Subcutaneous abdominal adipose tissue (tissue), 5 donors: Measurements from ENCODE around the gene LYZL1.
"Not testable (repeated sequence)": the region's sequence is repeated elsewhere in the genome, so short reads cannot be mapped to it uniquely, and the experiment has no call there.

Experiments
- H3K27ac ChIP-seq: one replicate; pipeline ENCODE4 v1.7.0; 2013; ENCODE audit warnings: low read depth, mild to moderate bottlenecking, inconsistent platforms, low read length, moderate library complexity
- H3K27me3 ChIP-seq, 5 donors: one replicate each; pipeline ENCODE4 v1.7.0; 2013; ENCODE audit warnings: low read length in 5 of 5, inconsistent platforms in 1 of 5; ENCODE audit not compliant: control insufficient read depth in 5 of 5, insufficient read depth in 4 of 5
- H3K36me3 ChIP-seq, 5 donors: one replicate each; pipeline ENCODE4 v1.7.0; 2013; ENCODE audit warnings: low read length in 5 of 5; ENCODE audit not compliant: control insufficient read depth in 5 of 5, insufficient read depth in 5 of 5
- H3K4me1 ChIP-seq, 5 donors: one replicate each; pipeline ENCODE4 v1.7.0; 2013; ENCODE audit warnings: low read length in 5 of 5, mild to moderate bottlenecking in 3 of 5, moderate library complexity in 1 of 5; ENCODE audit not compliant: control insufficient read depth in 5 of 5, insufficient read depth in 5 of 5
- H3K4me3 ChIP-seq, 5 donors: one replicate each; pipeline ENCODE4 v1.7.0; 2013; ENCODE audit warnings: low read length in 5 of 5, low read depth in 1 of 5
- H3K9ac ChIP-seq, 5 donors: one replicate each; pipeline ENCODE4 v1.7.0; 2013; ENCODE audit warnings: low read length in 5 of 5, mild to moderate bottlenecking in 4 of 5, moderate library complexity in 3 of 5
- H3K9me3 ChIP-seq, 5 donors: one replicate each; pipeline ENCODE4 v1.7.0; 2013; ENCODE audit warnings: low read length in 5 of 5; ENCODE audit not compliant: control insufficient read depth in 5 of 5
- donor health status: healthy.
- donor health status: healthy.
- donor health status: healthy.
- donor health status: healthy.
- donor health status: healthy.

The LYZL1 gene

DNA sequence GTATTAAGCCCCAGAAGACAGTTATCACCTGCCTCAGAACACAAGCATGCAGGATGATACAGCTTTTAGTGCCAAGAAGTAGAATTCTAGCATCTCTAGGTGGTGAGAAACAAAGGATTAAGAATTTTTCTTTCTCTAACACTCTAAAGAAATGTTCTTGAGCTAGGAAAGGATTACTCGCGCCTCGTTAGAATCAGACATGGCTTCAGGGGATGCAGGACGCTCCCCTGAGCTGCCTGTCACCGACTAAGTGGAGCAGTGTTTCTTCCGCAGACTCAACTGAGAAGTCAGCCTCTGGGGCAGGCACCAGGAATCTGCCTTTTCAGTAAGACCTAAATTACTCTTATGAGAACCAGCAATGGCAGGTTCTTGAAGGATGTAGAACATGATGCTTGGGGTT lies at the start of gene LYZL1:
Gene LYZL1 (plus strand): TSS at position 165 of the 400 bp plus-strand sequence. CDS start 2,798 bp downstream, outside the sequence.
- not testable (repeated sequence) for H3K36me3 ChIP-seq, H3K4me3 ChIP-seq, H3K4me1 ChIP-seq, H3K9ac ChIP-seq, H3K27ac ChIP-seq, H3K27me3 ChIP-seq, H3K9me3 ChIP-seq

DNA sequence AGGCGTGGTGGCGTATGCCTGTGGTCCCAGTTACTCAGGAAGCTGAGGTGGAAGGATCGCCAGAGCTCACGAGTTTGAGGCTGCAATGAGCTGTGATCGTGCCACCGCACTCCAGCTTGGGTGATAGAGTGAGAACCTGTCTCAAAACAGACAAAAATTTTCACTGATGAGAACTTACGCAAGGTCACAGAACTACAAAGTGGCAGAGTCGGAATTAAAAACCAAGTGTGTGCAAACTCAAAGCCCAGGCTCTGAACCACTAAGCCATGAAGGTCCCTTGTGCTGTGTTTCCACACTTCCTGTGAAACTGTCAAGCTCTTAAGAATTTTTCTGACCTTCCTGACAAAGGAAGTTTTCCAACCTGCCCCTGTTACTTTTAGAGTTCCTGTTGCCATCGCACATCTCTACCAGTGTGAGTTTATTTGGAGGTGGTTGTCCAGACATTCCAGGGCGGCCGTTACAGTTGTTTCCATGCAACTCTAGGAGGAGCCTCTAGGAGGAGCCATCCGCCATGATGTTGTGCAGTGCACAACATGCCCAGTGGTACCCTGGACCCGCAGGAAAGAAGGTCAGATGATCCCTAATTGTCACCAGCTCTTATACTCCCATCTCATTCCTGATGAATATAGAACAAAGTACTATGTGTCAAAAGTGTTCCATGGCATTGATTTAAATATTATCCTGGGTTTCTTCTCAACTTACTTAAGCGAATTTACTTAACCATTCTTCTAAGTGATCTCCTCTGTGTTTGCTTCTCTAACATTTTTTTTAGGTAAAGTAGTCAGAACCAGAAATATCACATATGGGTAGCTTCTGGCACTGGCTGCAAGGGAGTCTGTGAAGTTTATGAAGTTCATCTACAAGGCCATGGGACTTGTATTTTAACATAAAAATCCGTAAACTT lies 49.0 kb upstream of the LYZL1 start:
- H3K4me1 ChIP-seq: no peaks in the 10 kb centered on the region
- H3K27ac ChIP-seq: no peak overlapping the region
- peaks cover 0 to 5% (median 0%) of the 10 kb centered on the region in 5 donors for H3K27me3 ChIP-seq
- no peak overlapping the region for H3K4me3 ChIP-seq
- no peaks in the 10 kb centered on the region for H3K36me3 ChIP-seq
- H3K9me3 ChIP-seq: no peaks in the 10 kb centered on the region
- no peak overlapping the region for H3K9ac ChIP-seq

- Histone ChIP-seq H3K9me3 (no peaks in the 10 kb centered on the region), H3K27ac (no peak overlapping the region), H3K9ac (no peak overlapping the region), H3K4me1 (no peaks in the 10 kb centered on the region), H3K4me3 (no peak overlapping the region), H3K36me3 (no peaks in the 10 kb centered on the region), H3K27me3 (peaks cover 0 to 5% (median 0%) of the 10 kb centered on the region in 5 donors)
Measured at GRCh38 chr10:29240986-29241660, 47.7 kb upstream of the LYZL1 start.

GRCh38 chr10:29241925-29242324 lies 46.9 kb upstream of the LYZL1 start:
- no peaks in the 10 kb centered on the region for H3K9me3 ChIP-seq
- no peaks in the 10 kb centered on the region for H3K36me3 ChIP-seq
- no peak overlapping the region for H3K27ac ChIP-seq
- H3K9ac ChIP-seq: no peak overlapping the region
- H3K4me1 ChIP-seq: no peaks in the 10 kb centered on the region
- peaks cover 0 to 5% (median 0%) of the 10 kb centered on the region in 5 donors for H3K27me3 ChIP-seq
- H3K4me3 ChIP-seq: no peak overlapping the region

DNA sequence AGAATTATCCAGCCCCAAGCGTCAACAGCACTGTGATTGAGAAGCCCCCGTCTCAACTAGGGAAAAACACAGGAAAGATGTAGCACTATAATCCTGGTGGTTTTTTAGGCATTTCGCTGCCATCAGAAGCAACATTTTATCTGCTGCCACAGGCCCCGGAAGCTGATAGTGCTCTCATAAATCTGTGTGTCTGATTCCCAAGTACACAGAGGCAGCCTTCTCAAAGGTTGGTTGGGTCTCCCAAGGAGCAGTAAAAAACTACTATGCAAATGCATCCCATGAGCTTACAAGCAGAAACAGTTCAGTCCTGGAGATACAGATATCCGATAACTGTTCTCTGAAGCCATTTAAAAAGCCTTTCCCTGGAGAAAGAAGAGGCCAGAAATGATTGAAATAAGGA lies 45.8 kb upstream of the LYZL1 start:
- no peaks in the 10 kb centered on the region for H3K36me3 ChIP-seq
- no peaks in the 10 kb centered on the region for H3K27me3 ChIP-seq
- no peaks in the 10 kb centered on the region for H3K4me1 ChIP-seq
- no peak overlapping the region for H3K4me3 ChIP-seq
- H3K9ac ChIP-seq: no peak overlapping the region
- no peak overlapping the region for H3K27ac ChIP-seq
- no peaks in the 10 kb centered on the region for H3K9me3 ChIP-seq

GRCh38 chr10:29243750-29244149 lies 45.1 kb upstream of the LYZL1 start:
- no peak overlapping the region for H3K27ac ChIP-seq
- no peak overlapping the region for H3K9ac ChIP-seq
- no peaks in the 10 kb centered on the region for H3K36me3 ChIP-seq
- H3K4me1 ChIP-seq: no peaks in the 10 kb centered on the region
- no peaks in the 10 kb centered on the region for H3K27me3 ChIP-seq
- no peak overlapping the region for H3K4me3 ChIP-seq
- no peaks in the 10 kb centered on the region for H3K9me3 ChIP-seq

DNA sequence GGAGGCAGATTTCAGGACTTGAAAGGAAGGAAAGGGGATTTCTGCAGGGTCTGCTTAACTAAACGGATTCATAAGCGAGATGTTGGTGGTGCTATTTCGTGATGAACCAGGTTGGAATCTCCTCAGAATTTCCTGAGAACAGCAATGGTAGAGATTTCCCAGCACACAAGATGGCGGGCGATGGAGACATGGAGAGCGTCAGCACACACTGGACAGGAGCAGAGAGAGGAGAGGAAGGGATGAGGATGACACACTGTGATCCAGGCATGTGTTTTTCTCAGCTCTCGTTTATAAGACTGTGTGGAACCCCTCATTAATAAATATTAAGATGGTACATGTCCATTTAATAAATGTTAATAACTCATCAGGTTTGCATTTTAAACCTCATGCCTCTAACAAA lies 43.9 kb upstream of the LYZL1 start:
- no peak overlapping the region for H3K4me3 ChIP-seq

GRCh38 chr10:29245476-29245875 lies 43.4 kb upstream of the LYZL1 start:
- H3K9ac ChIP-seq: no peak overlapping the region
- H3K36me3 ChIP-seq: no peaks in the 10 kb centered on the region
- no peak overlapping the region for H3K4me3 ChIP-seq
- H3K9me3 ChIP-seq: no peaks in the 10 kb centered on the region
- no peaks in the 10 kb centered on the region for H3K27me3 ChIP-seq
- H3K4me1 ChIP-seq: no peaks in the 10 kb centered on the region
- H3K27ac ChIP-seq: no peak overlapping the region

More for the DNA sequence above, 43.9 kb upstream of the LYZL1 start:
- no peaks in the 10 kb centered on the region for H3K4me1 ChIP-seq
- no peak overlapping the region for H3K9ac ChIP-seq
- no peaks in the 10 kb centered on the region for H3K9me3 ChIP-seq
- no peaks in the 10 kb centered on the region for H3K36me3 ChIP-seq
- no peaks in the 10 kb centered on the region for H3K27me3 ChIP-seq
- H3K27ac ChIP-seq: no peak overlapping the region

- no peaks in the 10 kb centered on the region for H3K27me3 ChIP-seq
- H3K36me3 ChIP-seq: no peaks in the 10 kb centered on the region
- no peak overlapping the region for H3K4me3 ChIP-seq
- no peak overlapping the region for H3K27ac ChIP-seq
- H3K9me3 ChIP-seq: no peaks in the 10 kb centered on the region
- H3K4me1 ChIP-seq: no peaks in the 10 kb centered on the region
- no peak overlapping the region for H3K9ac ChIP-seq
Measured at GRCh38 chr10:29246449-29246848, 42.4 kb upstream of the LYZL1 start.

GRCh38 chr10:29248158-29248557 lies 40.7 kb upstream of the LYZL1 start:
- no peak overlapping the region for H3K9ac ChIP-seq
- no peak overlapping the region for H3K27ac ChIP-seq
- H3K4me1 ChIP-seq: peaks cover under 1 to 8% (median 7%) of the 10 kb centered on the region in 5 donors

More at GRCh38 chr10:29248158-29248557, 40.7 kb upstream of the LYZL1 start:
- H3K27me3 ChIP-seq: no peaks in the 10 kb centered on the region
- H3K4me3 ChIP-seq: no peak overlapping the region
- H3K9me3 ChIP-seq: no peaks in the 10 kb centered on the region
- H3K36me3 ChIP-seq: no peaks in the 10 kb centered on the region
